OCI-LY3 (cell line): ENCODE measurements around the gene YBX1.

Source experiments
- H2AFZ ChIP-seq: fragments of 200-600, 300-600 bp; shearing (Covaris generic); 2 replicates; pipeline ENCODE4 v1.6.0; 2014; ENCODE audit warnings: antibody characterized with exemption, low read depth, low read length
- H3K27ac ChIP-seq: fragments of 200-600, 300-600 bp; sonication (generic); 2 replicates; pipeline ENCODE4 v1.5.1; 2014; ENCODE audit warnings: mild to moderate bottlenecking, low read length, moderate library complexity, mixed read lengths
- H3K27me3 ChIP-seq: fragments of 200-600, 300-600 bp; sonication (generic); 2 replicates; pipeline ENCODE4 v1.6.1; 2014; ENCODE audit warnings: low read depth, low read length, mixed read lengths
- H3K36me3 ChIP-seq: fragments of 200-600, 300-600 bp; sonication (generic); replicated peaks from 2 replicates; pipeline ENCODE3; 2014; ENCODE audit warnings: low read depth, low read length, mixed read lengths
- H3K4me1 ChIP-seq: fragments of 300-600, 200-600 bp; sonication (generic); 2 replicates; pipeline ENCODE4 v1.6.1; 2014; ENCODE audit warnings: low read length, mixed read lengths
- H3K4me2 ChIP-seq: fragments of 200-600, 300-600 bp; sonication (generic); 2 replicates; pipeline ENCODE4 v1.6.1; 2014; ENCODE audit warnings: low read length, mixed read lengths
- H3K4me3 ChIP-seq: fragments of 300-600, 200-600 bp; sonication (generic); 2 replicates; pipeline ENCODE4 v1.5.1; 2014; ENCODE audit warnings: antibody characterized with exemption, mild to moderate bottlenecking, low read length, moderate library complexity
- H3K79me2 ChIP-seq: fragments of 300-600, 200-600 bp; shearing (Covaris generic); 2 replicates; pipeline ENCODE4 v1.6.1; 2014; ENCODE audit warnings: mild to moderate bottlenecking, low read length, mixed read lengths
- H3K9ac ChIP-seq: fragments of 300-600, 200-600 bp; shearing (Covaris generic); 2 replicates; pipeline ENCODE4 v1.6.0; 2014; ENCODE audit warnings: mild to moderate bottlenecking, low read length, moderate library complexity
- H3K9me3 ChIP-seq: fragments of 200-600, 300-600 bp; shearing (Covaris generic); 2 replicates; pipeline ENCODE4 v1.6.1; 2014; ENCODE audit warnings: low read length, mixed read lengths; ENCODE audit not compliant: insufficient read depth
- H4K20me1 ChIP-seq: fragments of 200-600, 300-600 bp; sonication (generic); 2 replicates; pipeline ENCODE4 v1.6.1; 2016; ENCODE audit warnings: low read length, mixed read lengths; ENCODE audit not compliant: insufficient read depth
- EZH2phosphoT487 ChIP-seq: fragments of 200-600 bp; shearing (Covaris generic); IDR thresholded peaks from 2 replicates; pipeline ENCODE4 v1.6.1; 2018; ENCODE audit warnings: antibody characterized with exemption, mixed run types, low read depth
- TF ChIP-seq, protein P1 (sequence below): fragments of 200-600, 300-600 bp; sonication (generic); IDR thresholded peaks from 2 replicates; pipeline ENCODE4 v1.5.1; 2014; ENCODE audit warnings: antibody characterized with exemption, low read length, low read depth

Gene YBX1

GRCh38 chr1:42682739-42683531, 717 bp downstream of the YBX1 start:
- H3K4me1 ChIP-seq: peaks cover 45% of the 10 kb centered on the region
- peaks cover 32% of the 10 kb centered on the region for H3K36me3 ChIP-seq
- H3K27me3 ChIP-seq: no peaks in the 10 kb centered on the region
- H3K27ac ChIP-seq: peak overlapping the region; percentile 54
- H3K9ac ChIP-seq: peak overlapping the region; percentile 76
- H3K79me2 ChIP-seq: peaks cover 78% of the 10 kb centered on the region
- peak overlapping the region; percentile 94 for H3K4me3 ChIP-seq
- peak overlapping the region; percentile 94 for H3K4me2 ChIP-seq
- no peak overlapping the region for H2AFZ ChIP-seq
- TF ChIP-seq, protein P1, sequence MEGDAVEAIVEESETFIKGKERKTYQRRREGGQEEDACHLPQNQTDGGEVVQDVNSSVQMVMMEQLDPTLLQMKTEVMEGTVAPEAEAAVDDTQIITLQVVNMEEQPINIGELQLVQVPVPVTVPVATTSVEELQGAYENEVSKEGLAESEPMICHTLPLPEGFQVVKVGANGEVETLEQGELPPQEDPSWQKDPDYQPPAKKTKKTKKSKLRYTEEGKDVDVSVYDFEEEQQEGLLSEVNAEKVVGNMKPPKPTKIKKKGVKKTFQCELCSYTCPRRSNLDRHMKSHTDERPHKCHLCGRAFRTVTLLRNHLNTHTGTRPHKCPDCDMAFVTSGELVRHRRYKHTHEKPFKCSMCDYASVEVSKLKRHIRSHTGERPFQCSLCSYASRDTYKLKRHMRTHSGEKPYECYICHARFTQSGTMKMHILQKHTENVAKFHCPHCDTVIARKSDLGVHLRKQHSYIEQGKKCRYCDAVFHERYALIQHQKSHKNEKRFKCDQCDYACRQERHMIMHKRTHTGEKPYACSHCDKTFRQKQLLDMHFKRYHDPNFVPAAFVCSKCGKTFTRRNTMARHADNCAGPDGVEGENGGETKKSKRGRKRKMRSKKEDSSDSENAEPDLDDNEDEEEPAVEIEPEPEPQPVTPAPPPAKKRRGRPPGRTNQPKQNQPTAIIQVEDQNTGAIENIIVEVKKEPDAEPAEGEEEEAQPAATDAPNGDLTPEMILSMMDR: no peak
- no peak for TF ChIP-seq EZH2phosphoT487
- H3K9me3 ChIP-seq: no peaks in the 10 kb centered on the region
- H4K20me1 ChIP-seq: peaks cover 49% of the 10 kb centered on the region

GRCh38 chr1:42684139-42684538, 1.9 kb downstream of the YBX1 start:
- Histone ChIP-seq H2AFZ (no peak overlapping the region), H3K9ac (peak overlapping the region; percentile 76), H3K36me3 (peaks cover 38% of the 10 kb centered on the region), H3K4me3 (peak overlapping the region; percentile 94), H3K79me2 (peaks cover 90% of the 10 kb centered on the region), H4K20me1 (peaks cover 62% of the 10 kb centered on the region), H3K27ac (no peak overlapping the region), H3K9me3 (no peaks in the 10 kb centered on the region), H3K27me3 (no peaks in the 10 kb centered on the region), H3K4me2 (peak overlapping the region; percentile 94), H3K4me1 (peaks cover 57% of the 10 kb centered on the region)
- TF ChIP-seq, protein P1: no peak
- TF ChIP-seq EZH2phosphoT487: no peak

GRCh38 chr1:42686418-42686817, 4.2 kb downstream of the YBX1 start:
- Histone ChIP-seq H3K4me2 (peak overlapping the region; percentile 94), H3K9ac (no peak overlapping the region), H3K4me3 (no peak overlapping the region), H3K79me2 (peaks cover 95% of the 10 kb centered on the region), H3K9me3 (no peaks in the 10 kb centered on the region), H3K27ac (no peak overlapping the region), H4K20me1 (peaks cover 84% of the 10 kb centered on the region), H3K36me3 (peaks cover 38% of the 10 kb centered on the region), H3K27me3 (no peaks in the 10 kb centered on the region), H2AFZ (no peak overlapping the region), H3K4me1 (peaks cover 69% of the 10 kb centered on the region)
- TF ChIP-seq, protein P1: no peak
- TF ChIP-seq EZH2phosphoT487: no peak

DNA sequence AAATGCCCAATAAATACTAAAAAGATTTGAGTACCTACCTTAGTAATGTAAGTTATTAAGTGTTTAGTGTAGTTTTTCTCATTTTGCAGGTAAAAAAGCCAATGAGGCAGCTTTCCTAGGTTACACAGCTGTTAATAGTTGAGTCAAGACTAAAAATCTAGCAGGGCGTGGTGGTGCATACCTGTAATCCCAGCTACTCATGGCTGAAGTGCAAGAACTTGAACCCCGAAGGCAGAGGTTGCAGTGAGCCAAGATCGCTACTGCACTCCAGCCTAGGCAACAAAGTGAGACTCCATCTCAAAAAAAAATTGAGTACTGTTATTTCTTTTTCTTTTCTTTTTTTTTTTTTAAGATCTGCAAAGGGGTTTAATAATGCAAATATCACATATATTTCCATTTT, 7.7 kb downstream of the YBX1 start:
- no peaks in the 10 kb centered on the region for H3K27me3 ChIP-seq
- H3K9me3 ChIP-seq: no peaks in the 10 kb centered on the region
- H3K4me1 ChIP-seq: peaks cover 66% of the 10 kb centered on the region
- H3K79me2 ChIP-seq: peaks cover 100% of the 10 kb centered on the region
- TF ChIP-seq, protein P1: no peak
- TF ChIP-seq EZH2phosphoT487: no peak
- H3K4me2 ChIP-seq: peak overlapping the region; percentile 38
- H3K36me3 ChIP-seq: peaks cover 43% of the 10 kb centered on the region
- H3K27ac ChIP-seq: no peak overlapping the region
- peaks cover 100% of the 10 kb centered on the region for H4K20me1 ChIP-seq
- no peak overlapping the region for H3K4me3 ChIP-seq
- no peak overlapping the region for H2AFZ ChIP-seq
- no peak overlapping the region for H3K9ac ChIP-seq
